Stimulated activated CD4-positive, alpha-beta T cell treated with anti-CD3 and anti-CD28 coated beads, Interleukin-4, amount 100 ng/mL, for 24 hours (primary cell): ENCODE measurements around the gene NEFH.
A peak's percentile ranks its signal among the peaks of the same experiment; 100 is the strongest.

ENCODE experiments used
- DNase-seq: peaks from one replicate; pipeline ENCODE4 v3.0.0-alpha.2; 2020

NEFH gene

GRCh38 chr22:29509815-29510214 lies 29.8 kb downstream of the NEFH start:
- DNase-seq = no peak

- no peak for DNase-seq
Measured at GRCh38 chr22:29510542-29510941, 30.5 kb downstream of the NEFH start.

GRCh38 chr22:29511126-29511862 lies 31.3 kb downstream of the NEFH start:
- no peak for DNase-seq

GRCh38 chr22:29512031-29512430 lies 32.0 kb downstream of the NEFH start:
- no peak for DNase-seq

- no peak for DNase-seq
Measured at GRCh38 chr22:29517215-29517908, 37.3 kb downstream of the NEFH start.

- no peak for DNase-seq
Measured at GRCh38 chr22:29518427-29518826, 38.4 kb downstream of the NEFH start.

GRCh38 chr22:29519996-29520395 lies 40.0 kb downstream of the NEFH start:
- DNase-seq = no peak

GRCh38 chr22:29520851-29521250 lies 40.8 kb downstream of the NEFH start:
- no peak for DNase-seq

- no peak for DNase-seq
Measured at GRCh38 chr22:29521526-29521925, 41.5 kb downstream of the NEFH start.

GRCh38 chr22:29523761-29524160 lies 43.7 kb downstream of the NEFH start:
- DNase-seq = no peak

GRCh38 chr22:29524442-29525191 lies 44.6 kb downstream of the NEFH start:
- DNase-seq = peak; percentile 22

GRCh38 chr22:29528144-29528543 lies 48.1 kb downstream of the NEFH start:
- DNase-seq = no peak

GRCh38 chr22:29530716-29531115 lies 50.7 kb downstream of the NEFH start:
- DNase-seq = no peak

- no peak for DNase-seq
Measured at GRCh38 chr22:29531419-29531818, 51.4 kb downstream of the NEFH start.

GRCh38 chr22:29536411-29536810 lies 56.4 kb downstream of the NEFH start:
- DNase-seq = no peak

GRCh38 chr22:29539105-29539504 lies 59.1 kb downstream of the NEFH start:
- DNase-seq = no peak
